ENCODE measurements around the gene DDN. TPM values are rescaled to one million over a fixed set of nuclear protein-coding genes. Genes with fewer than 3 reads are reported as not detected.

The DDN gene
- total RNA-seq, 2 experiments from 2014 or later, result 0.38 to 0.66 TPM

GRCh38 chr12:49018261-49019119 is 19.3 kb upstream of the DDN start, which contains the start of gene PRKAG1:
Gene PRKAG1, minus strand, starts transcription at chr12:49018776. Its CDS starts 36 bp downstream, at chr12:49018740.
- CTCF ChIA-PET, result interaction anchor here (0.6 to 3.4 kb wide), 21 partner anchors 10 to 217 kb away, joined by 3 to 45 read pairs (median 5); partner anchors contain the start of genes DDN, DDX23 and WNT1
- Mint-ChIP-seq H3K4me3 (peak within 1 kb of the TSS; percentile 86), H3K4me1 (peaks cover 28% of the 10 kb centered on the region), H3K27ac (peak within 1 kb of the TSS; percentile 97), H3K9me3 (ENCODE audit: low read depth) (no peaks in the 10 kb centered on the region), H3K36me3 (peaks cover 22% of the 10 kb centered on the region), H3K27me3 (no peaks in the 10 kb centered on the region)
- DNase-seq (peak; percentile 98), ATAC-seq (peak; percentile 92)

GRCh38 chr12:49017891-49018260 is 18.7 kb upstream of the DDN start:
- Mint-ChIP-seq H3K27ac (peak overlapping the region; percentile 97), H3K36me3 (peaks cover 22% of the 10 kb centered on the region), H3K9me3 (ENCODE audit: low read depth) (no peaks in the 10 kb centered on the region), H3K4me3 (peak overlapping the region; percentile 86), H3K4me1 (peaks cover 28% of the 10 kb centered on the region), H3K27me3 (no peaks in the 10 kb centered on the region)
- DNase-seq (peak; percentile 65), ATAC-seq (peak; percentile 15)
- CTCF ChIA-PET, result interaction anchor here (0.6 to 3.4 kb wide), 14 partner anchors 9 to 165 kb away, joined by 3 to 45 read pairs (median 6); partner anchors contain the start of genes DDN, DDX23 and WNT1

GRCh38 chr12:49015196-49015595 is 16.0 kb upstream of the DDN start:
- CTCF ChIA-PET, result interaction anchor here (0.7 to 3.4 kb wide), 12 partner anchors 15 to 162 kb away, joined by 3 to 16 read pairs (median 4); partner anchors contain the start of gene DDN
- Mint-ChIP-seq H3K27me3 (no peaks in the 10 kb centered on the region), H3K27ac (no peak overlapping the region), H3K4me3 (no peak overlapping the region), H3K36me3 (peaks cover 17% of the 10 kb centered on the region), H3K4me1 (peaks cover 28% of the 10 kb centered on the region), H3K9me3 (ENCODE audit: low read depth) (no peaks in the 10 kb centered on the region)
- DNase-seq, result no peak
- no peak for ATAC-seq

DNA sequence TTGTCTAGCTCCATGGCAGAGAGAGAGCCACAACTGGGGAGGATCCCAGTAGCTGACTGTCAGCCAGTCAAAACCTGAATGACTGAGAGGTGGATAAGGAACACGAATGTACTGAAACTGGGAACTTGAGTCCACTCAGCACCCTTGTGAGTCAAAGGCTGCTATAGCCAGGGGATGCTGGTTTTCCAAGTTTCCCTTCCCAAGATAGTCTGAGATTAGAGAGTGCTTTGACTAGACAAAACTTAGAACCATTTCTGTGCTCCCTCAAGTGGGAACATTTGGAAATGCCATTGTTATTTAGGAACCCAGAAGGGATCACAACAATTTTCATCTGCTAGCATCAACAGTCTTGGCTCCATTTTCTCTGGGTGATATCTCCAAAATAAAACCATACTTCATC is 15.4 kb upstream of the DDN start:
- H3K9me3 Mint-ChIP-seq (ENCODE audit: low read depth), result no peaks in the 10 kb centered on the region
- no peak for DNase-seq
- peaks cover 24% of the 10 kb centered on the region for H3K4me1 Mint-ChIP-seq
- no peak overlapping the region for H3K4me3 Mint-ChIP-seq
- H3K27me3 Mint-ChIP-seq, result no peaks in the 10 kb centered on the region
- peaks cover 19% of the 10 kb centered on the region for H3K36me3 Mint-ChIP-seq
- no peak for ATAC-seq
- CTCF ChIA-PET, result interaction anchor here (0.7 to 2.4 kb wide), 12 partner anchors 16 to 161 kb away, joined by 3 to 9 read pairs (median 3); partner anchors contain the start of genes DDN, FKBP11 and TUBA1B
- no peak overlapping the region for H3K27ac Mint-ChIP-seq

- Mint-ChIP-seq H3K27me3 (no peaks in the 10 kb centered on the region), H3K27ac (no peak overlapping the region), H3K9me3 (ENCODE audit: low read depth) (no peaks in the 10 kb centered on the region), H3K4me1 (peaks cover 20% of the 10 kb centered on the region), H3K4me3 (no peak overlapping the region), H3K36me3 (peaks cover 21% of the 10 kb centered on the region)
- no peak for ATAC-seq
- CTCF ChIA-PET, result interaction anchor here (1.5 to 2.4 kb wide), 5 partner anchors 14 to 160 kb away, joined by 3 to 9 read pairs (median 5); partner anchors contain the start of genes DDN and TUBA1B
- DNase-seq, result no peak
Measured at GRCh38 chr12:49013428-49013827, 14.3 kb upstream of the DDN start.

DNA sequence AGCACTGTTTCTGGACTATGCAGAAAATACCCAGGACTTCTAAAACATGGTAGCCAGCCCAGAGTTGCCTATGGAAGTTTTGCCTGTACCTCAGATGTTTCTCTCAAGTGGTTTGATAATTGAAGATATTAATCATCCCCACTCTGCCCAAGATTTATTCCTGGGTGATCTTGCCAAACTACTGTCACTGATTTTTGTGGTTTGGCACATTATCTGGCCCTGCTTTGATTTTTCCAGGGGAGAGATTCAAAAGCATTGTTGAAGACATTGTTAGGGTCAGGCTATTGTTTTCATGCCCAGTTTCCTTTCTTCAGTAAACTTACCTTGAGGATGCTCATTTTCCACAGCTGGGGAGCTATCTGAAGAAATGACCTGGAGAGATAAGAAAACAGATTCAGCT is 13.6 kb upstream of the DDN start:
- no peaks in the 10 kb centered on the region for H3K9me3 Mint-ChIP-seq (ENCODE audit: low read depth)
- peaks cover 18% of the 10 kb centered on the region for H3K4me1 Mint-ChIP-seq
- no peak for ATAC-seq
- CTCF ChIA-PET, result interaction anchor here (0.7 to 1.6 kb wide), 3 partner anchors 16 to 75 kb away, joined by 3 to 5 read pairs (median 4); no protein-coding TSS in a partner anchor
- no peak overlapping the region for H3K27ac Mint-ChIP-seq
- H3K27me3 Mint-ChIP-seq, result no peaks in the 10 kb centered on the region
- DNase-seq, result no peak
- no peak overlapping the region for H3K4me3 Mint-ChIP-seq
- H3K36me3 Mint-ChIP-seq, result peaks cover 23% of the 10 kb centered on the region

- H3K36me3 Mint-ChIP-seq, result peaks cover 18% of the 10 kb centered on the region
- H3K27me3 Mint-ChIP-seq, result no peaks in the 10 kb centered on the region
- H3K27ac Mint-ChIP-seq, result peak overlapping the region; percentile 68
- no peak overlapping the region for H3K4me3 Mint-ChIP-seq
- no peaks in the 10 kb centered on the region for H3K9me3 Mint-ChIP-seq (ENCODE audit: low read depth)
- CTCF ChIA-PET, result interaction anchor here (0.9 to 2.6 kb wide), 2 partner anchors 8 to 10 kb away, joined by 3 to 7 read pairs; partner anchors contain the start of gene PRKAG1
- ATAC-seq (no peak), DNase-seq (no peak)
- H3K4me1 Mint-ChIP-seq, result peaks cover 3% of the 10 kb centered on the region
Measured at GRCh38 chr12:49010092-49010668, 11.0 kb upstream of the DDN start.

DNA sequence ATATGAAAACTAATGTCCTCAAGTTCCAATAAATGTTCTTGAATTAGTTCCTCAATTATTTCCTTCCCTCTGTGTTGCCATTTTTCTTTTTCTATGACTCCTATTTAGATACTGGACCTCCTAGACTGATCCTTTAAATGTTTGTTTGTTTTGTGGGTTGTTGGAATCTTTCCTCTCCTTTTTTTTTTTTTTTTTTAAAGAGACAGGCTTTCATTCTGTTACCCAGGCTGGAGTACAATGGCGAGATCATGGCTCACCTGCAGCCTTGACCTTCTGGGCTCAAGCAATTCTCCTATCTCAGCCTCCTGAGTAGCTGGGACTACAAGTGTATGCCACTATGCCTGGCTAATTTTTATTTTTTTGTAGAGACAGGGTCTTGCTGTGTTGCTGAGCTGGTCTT is 9.8 kb upstream of the DDN start:
- Mint-ChIP-seq H3K9me3 (ENCODE audit: low read depth) (no peaks in the 10 kb centered on the region), H3K36me3 (peaks cover 28% of the 10 kb centered on the region), H3K27me3 (no peaks in the 10 kb centered on the region), H3K4me1 (peaks cover 2% of the 10 kb centered on the region), H3K27ac (no peak overlapping the region), H3K4me3 (no peak overlapping the region)
- DNase-seq (no peak), ATAC-seq (no peak)
- CTCF ChIA-PET, result interaction anchor here (0.9 to 2.6 kb wide), 3 partner anchors 9 to 11 kb away, joined by 3 to 7 read pairs (median 5); partner anchors contain the start of gene PRKAG1

DNA sequence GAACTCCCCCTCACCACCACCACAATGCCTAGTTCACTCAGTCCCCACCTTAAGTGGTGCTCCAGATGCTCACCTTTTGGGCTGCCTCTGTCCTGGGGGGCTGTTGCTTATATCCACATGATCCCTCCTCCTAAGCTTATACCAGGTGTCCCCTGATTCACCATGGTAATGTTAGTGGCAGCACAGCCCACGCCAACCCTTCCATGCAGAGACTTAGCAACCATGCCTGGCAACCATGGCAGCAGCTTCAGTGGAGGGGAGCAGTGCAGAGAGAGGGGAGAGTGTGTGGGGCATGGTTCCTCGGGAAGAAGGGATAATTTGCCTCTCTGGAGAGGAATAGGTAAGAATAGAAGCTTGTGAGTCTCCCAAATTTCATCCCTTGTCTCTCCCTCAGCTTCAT is 1.2 kb upstream of the DDN start:
- Mint-ChIP-seq H3K4me3 (no peak overlapping the region), H3K9me3 (ENCODE audit: low read depth) (no peaks in the 10 kb centered on the region), H3K27me3 (peaks cover 32% of the 10 kb centered on the region), H3K27ac (no peak overlapping the region), H3K4me1 (peaks cover 30% of the 10 kb centered on the region), H3K36me3 (peaks cover 30% of the 10 kb centered on the region)
- no peak for ATAC-seq
- DNase-seq, result no peak
- CTCF ChIA-PET, result interaction anchor here (0.9 to 31.7 kb wide), 15 partner anchors 15 to 235 kb away, joined by 3 to 921 read pairs (median 4); partner anchors contain the start of genes ARF3, DHH, FKBP11 and RHEBL1

GRCh38 chr12:48998497-48999353 is 450 bp downstream of the DDN start:
- H3K27me3 Mint-ChIP-seq, result peaks cover 47% of the 10 kb centered on the region
- H3K4me3 Mint-ChIP-seq, result peak overlapping the region; percentile 65
- no peaks in the 10 kb centered on the region for H3K9me3 Mint-ChIP-seq (ENCODE audit: low read depth)
- H3K36me3 Mint-ChIP-seq, result peaks cover 20% of the 10 kb centered on the region
- CTCF ChIA-PET, result interaction anchor here (0.9 to 31.7 kb wide), 15 partner anchors 16 to 237 kb away, joined by 3 to 921 read pairs (median 11); partner anchors contain the start of genes ARF3, DDX23, DHH and PRKAG1
- H3K27ac Mint-ChIP-seq, result no peak overlapping the region
- DNase-seq (peak; percentile 49), ATAC-seq (peak; percentile 17)
- peaks cover 34% of the 10 kb centered on the region for H3K4me1 Mint-ChIP-seq

DNA sequence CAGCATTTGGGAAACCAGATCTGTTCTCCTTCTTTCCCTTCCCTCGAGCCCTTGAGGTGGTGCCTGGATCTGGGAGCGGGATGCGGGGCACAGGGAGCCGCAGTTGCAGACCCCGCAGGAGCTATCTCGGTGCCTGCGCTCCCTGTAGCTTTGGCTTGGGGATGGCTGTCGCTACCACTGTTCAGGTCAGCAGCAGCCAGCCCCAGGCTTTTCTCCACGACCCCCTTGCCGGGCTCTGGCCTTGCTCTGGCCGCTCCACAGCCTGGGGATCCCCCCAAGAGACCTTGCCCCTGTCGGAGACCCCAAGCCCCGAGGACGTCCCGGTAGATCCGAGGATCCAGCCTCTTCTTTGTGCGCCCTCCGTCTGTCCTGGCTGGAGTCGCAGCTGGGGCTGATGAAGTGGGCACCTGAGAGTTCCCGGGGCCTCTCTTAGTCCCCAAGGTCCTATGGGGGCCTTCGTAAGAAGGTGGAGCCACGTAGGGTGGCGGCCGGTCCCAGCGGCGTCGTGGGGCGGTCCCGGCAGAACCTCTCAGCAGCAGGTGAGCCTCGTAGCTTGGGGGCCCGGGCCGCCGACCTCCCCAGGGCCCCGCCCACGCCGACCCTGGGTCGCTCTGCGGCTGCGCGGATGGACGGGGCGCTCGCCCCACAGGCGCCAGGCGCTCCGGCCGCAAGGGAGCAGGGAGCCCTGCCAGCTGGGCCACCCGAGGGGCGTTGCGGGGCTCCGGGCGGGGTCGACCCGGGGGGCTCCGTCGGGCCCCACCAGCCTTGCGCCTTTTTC is 1.3 kb downstream of the DDN start:
- Mint-ChIP-seq H3K4me1 (peaks cover 35% of the 10 kb centered on the region), H3K9me3 (ENCODE audit: low read depth) (no peaks in the 10 kb centered on the region), H3K36me3 (peaks cover 19% of the 10 kb centered on the region), H3K27me3 (peaks cover 52% of the 10 kb centered on the region), H3K27ac (no peak overlapping the region), H3K4me3 (peak overlapping the region; percentile 65)
- CTCF ChIA-PET, result interaction anchor here (0.7 to 31.7 kb wide), 19 partner anchors 19 to 145 kb away, joined by 3 to 921 read pairs (median 7); partner anchors contain the start of genes ARF3, DDX23, DHH and LMBR1L
- peak; percentile 10 for ATAC-seq
- no peak for DNase-seq
